ENCODE data around the gene UQCRC2. TPM values are rescaled to one million over a fixed set of nuclear protein-coding genes. Genes with fewer than 3 reads are reported as not detected.
"Not testable (repeated sequence)": the region's sequence is repeated elsewhere in the genome, so short reads cannot be mapped to it uniquely, and the experiment has no call there.

UQCRC2 gene
- 222 and 231 TPM in 2 replicates for total RNA-seq

GRCh38 chr16:21952793-21953540 is at the start of gene UQCRC2:
Gene UQCRC2 (plus strand): TSS chr16:21953361. CDS start chr16:21953424, 63 bp downstream.
- DNase-seq = peak; percentile 95

GRCh38 chr16:21932650-21933049 is 20.5 kb upstream of the UQCRC2 start:
- DNase-seq = not testable (repeated sequence)

- DNase-seq = not testable (repeated sequence)
These were observed 19.8 kb upstream of the UQCRC2 start for GRCh38 chr16:21933316-21933715.

GRCh38 chr16:21933790-21934189 is 19.4 kb upstream of the UQCRC2 start:
- DNase-seq = not testable (repeated sequence)

GRCh38 chr16:21936216-21936615 is 16.9 kb upstream of the UQCRC2 start:
- DNase-seq = not testable (repeated sequence)

- DNase-seq = no peak
These were observed 15.8 kb upstream of the UQCRC2 start for GRCh38 chr16:21937336-21937829.

- no peak for DNase-seq
These were observed 12.6 kb upstream of the UQCRC2 start for GRCh38 chr16:21940570-21940969.

- no peak for DNase-seq
These were observed 9.6 kb upstream of the UQCRC2 start for GRCh38 chr16:21943571-21943970.

GRCh38 chr16:21946889-21947635 is 6.1 kb upstream of the UQCRC2 start:
- no peak for DNase-seq

- DNase-seq = no peak
These were observed 3.4 kb upstream of the UQCRC2 start for GRCh38 chr16:21949713-21950260.

GRCh38 chr16:21950782-21951521 is 2.2 kb upstream of the UQCRC2 start:
- peak; percentile 73 for DNase-seq

GRCh38 chr16:21952040-21952792 is 945 bp upstream of the UQCRC2 start:
- DNase-seq = peak; percentile 79

GRCh38 chr16:21953541-21953902 is 361 bp downstream of the UQCRC2 start:
- DNase-seq = no peak

GRCh38 chr16:21957714-21958346 is 4.7 kb downstream of the UQCRC2 start:
- DNase-seq = no peak

- DNase-seq = no peak
These were observed 5.9 kb downstream of the UQCRC2 start for GRCh38 chr16:21959050-21959449.

- DNase-seq = no peak
These were observed 9.3 kb downstream of the UQCRC2 start for GRCh38 chr16:21962475-21962874.

- DNase-seq = no peak
These were observed 10.7 kb downstream of the UQCRC2 start for GRCh38 chr16:21963887-21964286.

GRCh38 chr16:21964353-21964752 is 11.2 kb downstream of the UQCRC2 start:
- DNase-seq = no peak

- no peak for DNase-seq
These were observed 18.7 kb downstream of the UQCRC2 start for GRCh38 chr16:21971856-21972255.

- DNase-seq = no peak
These were observed 20.8 kb downstream of the UQCRC2 start for GRCh38 chr16:21973945-21974344.

- DNase-seq = no peak
These were observed 26.9 kb downstream of the UQCRC2 start for GRCh38 chr16:21980032-21980431.

- no peak for DNase-seq
These were observed 28.9 kb downstream of the UQCRC2 start for GRCh38 chr16:21982108-21982507.

All from dermis blood vessel endothelial cell (primary cell).